Common myeloid progenitor, CD34-positive (primary cell): ENCODE results near the gene EFHD2.
"Not testable (repeated sequence)": the region's sequence is repeated elsewhere in the genome, so short reads cannot be mapped to it uniquely, and the experiment has no call there.

Experiments
- CTCF ChIA-PET: fragments of 350-600 bp; sonication (Branson Sonifier 250); formaldehyde crosslinking; loops from one replicate; lab custom pipeline; 2021; ENCODE audit warnings: antibody characterized with exemption; lab: Charles Lee
- POLR2A ChIA-PET: fragments of 350-600 bp; sonication (Branson Sonifier 250); formaldehyde crosslinking; loops from one replicate; lab custom pipeline; 2021; ENCODE audit warnings: antibody characterized with exemption; lab: Charles Lee
- DNase-seq, 3 donors: peaks; one replicate each; pipeline versions ENCODE4 v3.0.0 to v3.0.0-alpha.2; 2013
- H3K27ac ChIP-seq, 2 experiments: 1 replicate in 1 of 2; 2 replicates in 1 of 2; pipeline ENCODE4 v1.7.0; 2013; ENCODE audit warnings: inconsistent platforms in 2 of 2, low read length in 2 of 2, mild to moderate bottlenecking in 2 of 2, low read depth in 1 of 2, moderate library complexity in 1 of 2; ENCODE audit not compliant: severe bottlenecking in 2 of 2, insufficient read depth in 1 of 2, poor library complexity in 1 of 2
- H3K27me3 ChIP-seq, 5 experiments: replicated peaks in 2 of 5; 1 replicate in 3 of 5; 2 replicates in 2 of 5; pipeline versions ENCODE4 v1.6.1 to v1.7.0; 2013; ENCODE audit warnings: low read length in 4 of 5, mild to moderate bottlenecking in 2 of 5, moderate library complexity in 2 of 5, inconsistent platforms in 1 of 5; ENCODE audit not compliant: insufficient read depth in 5 of 5, control insufficient read depth in 4 of 5
- H3K36me3 ChIP-seq, 4 experiments: 1 replicate in 2 of 4; 2 replicates in 2 of 4; pipeline versions ENCODE4 v1.6.1 to v1.7.0; 2013; ENCODE audit warnings: low read length in 3 of 4, control low read depth in 1 of 4, mild to moderate bottlenecking in 1 of 4; ENCODE audit not compliant: control insufficient read depth in 4 of 4, insufficient read depth in 4 of 4
- H3K4me1 ChIP-seq, 4 experiments: 1 replicate in 3 of 4; 2 replicates in 1 of 4; pipeline versions ENCODE4 v1.6.1 to v1.7.1; 2013; ENCODE audit warnings: low read length in 3 of 4, mild to moderate bottlenecking in 3 of 4, control low read depth in 1 of 4, inconsistent platforms in 1 of 4, moderate library complexity in 1 of 4; ENCODE audit not compliant: control insufficient read depth in 4 of 4, insufficient read depth in 4 of 4; ENCODE audit errors: control extremely low read depth in 1 of 4
- H3K4me3 ChIP-seq, 7 experiments: 1 replicate in 4 of 7; 2 replicates in 3 of 7; pipeline versions ENCODE4 v1.5.1 to v1.7.0; 2013; ENCODE audit warnings: mild to moderate bottlenecking in 7 of 7, low read length in 6 of 7, moderate library complexity in 6 of 7, inconsistent platforms in 2 of 7, low read depth in 2 of 7, control low read depth in 1 of 7; ENCODE audit not compliant: insufficient read depth in 4 of 7, control insufficient read depth in 1 of 7; ENCODE audit errors: extremely low read depth in 1 of 7
- H3K9me3 ChIP-seq, 5 experiments: 1 replicate in 4 of 5; 2 replicates in 1 of 5; pipeline versions ENCODE4 v1.6.1 to v1.7.1; 2013; ENCODE audit warnings: low read length in 4 of 5, mild to moderate bottlenecking in 2 of 5, inconsistent platforms in 1 of 5, low read depth in 1 of 5, moderate library complexity in 1 of 5; ENCODE audit not compliant: control insufficient read depth in 4 of 5, insufficient read depth in 2 of 5; ENCODE audit errors: control extremely low read depth in 1 of 5
- WGBS: methylation state at CpG from one replicate; pipeline ENCODE4 v1.1.5; 2013; ENCODE audit not compliant: insufficient coverage; 5-methylcytosine and 5-hydroxymethylcytosine counted together

EFHD2 gene

GRCh38 chr1:15471067-15471466, 61.4 kb downstream of the EFHD2 start:
- POLR2A ChIA-PET, result interaction anchor here (0.6 kb wide), 1 partner anchor 14 kb away, joined by 5 read pairs; no protein-coding TSS in a partner anchor
- CTCF ChIA-PET, H3K36me3 ChIP-seq, DNase-seq, H3K27ac ChIP-seq, H3K4me1 ChIP-seq, H3K27me3 ChIP-seq, H3K9me3 ChIP-seq, H3K4me3 ChIP-seq: not testable (repeated sequence)
- WGBS, result 100% methylated on average over 5 of the region's 5 CpGs

DNA sequence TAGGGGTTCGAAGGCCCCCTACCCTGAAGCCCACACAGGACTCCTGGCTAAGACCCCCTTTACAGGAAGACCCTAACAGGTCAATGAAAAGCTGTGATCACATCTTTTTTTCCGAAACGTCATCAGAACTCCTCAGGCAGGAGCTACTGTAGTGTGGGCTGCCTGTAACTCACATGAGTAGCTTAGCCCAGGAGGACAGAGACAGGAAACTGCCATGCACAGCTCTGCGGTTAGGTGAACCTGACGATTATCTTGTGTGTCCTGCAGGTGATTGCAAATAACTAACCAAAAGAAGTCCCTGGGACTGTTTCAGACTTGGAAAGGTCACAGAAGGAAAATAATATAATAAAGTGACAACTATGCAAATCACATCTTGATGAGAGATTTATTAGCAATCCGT, 62.0 kb downstream of the EFHD2 start:
- H3K4me3 ChIP-seq, DNase-seq, H3K36me3 ChIP-seq, H3K9me3 ChIP-seq, H3K27me3 ChIP-seq, CTCF ChIA-PET, H3K4me1 ChIP-seq, POLR2A ChIA-PET, H3K27ac ChIP-seq: not testable (repeated sequence)
- 89% methylated on average over 6 of the region's 6 CpGs for WGBS

DNA sequence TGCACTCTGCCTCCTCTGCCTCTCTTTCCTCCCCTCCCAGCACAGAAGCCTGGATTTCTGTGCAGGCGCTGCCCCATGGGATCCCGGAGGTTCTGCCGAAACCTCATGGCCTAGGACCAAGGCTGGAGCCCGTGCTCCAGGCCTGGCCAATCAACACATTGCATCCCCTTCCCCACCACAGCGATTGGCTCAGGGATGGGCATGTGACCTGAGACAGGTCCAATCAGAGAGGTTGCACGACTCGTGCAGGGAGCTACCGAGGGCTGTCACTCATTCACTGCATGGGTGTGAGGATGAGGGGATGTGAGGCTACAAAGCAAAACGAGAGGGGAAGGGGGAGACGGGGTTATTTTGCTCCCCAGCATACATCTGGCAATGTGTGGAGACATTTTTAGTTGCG, 62.9 kb downstream of the EFHD2 start:
- Histone ChIP-seq H3K4me3 (no peak overlapping the region), H3K27ac (no peak overlapping the region), H3K4me1 (no peaks in the 10 kb centered on the region), H3K36me3 (no peaks in the 10 kb centered on the region), H3K27me3 (no peaks in the 10 kb centered on the region), H3K9me3 (no peaks in the 10 kb centered on the region)
- 94% methylated on average over 8 of the region's 11 CpGs for WGBS
- POLR2A ChIA-PET, result no interaction called here
- CTCF ChIA-PET, result no interaction called here
- DNase-seq, result no peak

DNA sequence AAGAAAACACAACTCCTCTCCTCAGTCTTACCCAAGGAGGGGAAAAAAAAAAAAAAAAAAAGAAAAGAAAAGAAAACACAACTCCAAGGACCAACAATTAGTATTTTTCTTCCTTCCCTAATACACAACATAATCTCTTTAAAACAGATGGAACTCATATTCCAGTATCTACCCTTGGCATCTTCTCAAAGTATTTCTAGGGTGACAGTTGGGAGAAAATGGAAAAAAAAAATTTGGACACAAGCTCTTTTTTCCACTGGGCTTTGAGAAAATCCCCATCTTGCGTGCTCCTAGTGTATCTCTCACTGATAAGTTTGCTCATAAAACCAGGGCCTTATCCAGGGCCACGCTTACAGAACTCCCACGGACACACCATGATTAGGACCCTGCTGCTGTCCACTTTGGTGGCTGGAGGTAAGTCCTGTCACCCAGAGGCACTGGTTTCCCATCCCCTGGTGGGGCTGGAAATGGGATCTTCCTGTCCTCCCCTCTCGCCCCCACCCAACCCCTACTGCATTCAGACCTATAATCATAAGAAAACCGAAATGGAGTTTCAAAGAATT, 66.1 kb downstream of the EFHD2 start, which contains the start of gene CELA2B:
Gene CELA2B (plus strand): TSS at position 353 of the 563 bp plus-strand sequence. CDS start 22 bp downstream, at position 375.
- H3K27ac ChIP-seq, result no peak within 1 kb of the TSS
- H3K4me3 ChIP-seq, result no peak within 1 kb of the TSS
- H3K27me3 ChIP-seq, result no peaks in the 10 kb centered on the region
- no peaks in the 10 kb centered on the region for H3K9me3 ChIP-seq
- no peaks in the 10 kb centered on the region for H3K4me1 ChIP-seq
- no peaks in the 10 kb centered on the region for H3K36me3 ChIP-seq
- 100% methylated on average over 2 of the region's 5 CpGs for WGBS
- CTCF ChIA-PET, result no interaction called here
- POLR2A ChIA-PET, result no interaction called here
- no peak for DNase-seq

- whole genome bisulfite sequencing, result no CpG with 5 or more reads among the region's 3 CpGs
- Histone ChIP-seq H3K9me3 (no peaks in the 10 kb centered on the region), H3K4me1 (no peaks in the 10 kb centered on the region), H3K36me3 (no peaks in the 10 kb centered on the region), H3K27ac (no peak overlapping the region), H3K4me3 (no peak overlapping the region), H3K27me3 (no peaks in the 10 kb centered on the region)
- POLR2A ChIA-PET, result no interaction called here
- DNase-seq, result no peak
- CTCF ChIA-PET, result no interaction called here
Measured at GRCh38 chr1:15476927-15477326, 67.2 kb downstream of the EFHD2 start.

DNA sequence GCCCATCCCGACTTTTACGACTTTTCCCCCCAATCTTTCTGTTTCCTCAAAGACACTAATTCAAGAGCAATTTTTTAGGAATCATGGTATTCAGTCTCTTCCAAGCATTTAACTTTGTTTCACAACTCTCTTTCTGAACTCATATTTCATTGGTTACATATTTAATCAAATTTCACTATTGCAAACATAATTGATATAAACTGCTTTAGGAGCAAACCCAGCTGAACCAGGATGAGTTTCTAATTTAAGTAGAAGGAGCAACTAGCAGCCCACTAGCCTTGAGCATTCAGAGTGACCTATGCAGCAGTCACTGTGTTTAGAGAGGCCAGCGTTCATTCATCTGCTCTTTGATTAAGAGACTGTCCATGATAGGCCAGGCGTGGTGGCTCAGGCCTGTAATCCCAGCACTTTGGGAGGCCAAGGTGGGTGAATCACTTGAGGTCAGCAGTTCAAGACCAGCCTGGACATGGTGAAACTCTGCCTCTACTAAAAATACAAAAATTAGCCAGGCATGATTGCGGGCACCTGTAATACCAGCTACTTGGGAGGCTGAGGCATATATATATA, 68.0 kb downstream of the EFHD2 start:
- Histone ChIP-seq H3K27ac (no peak overlapping the region), H3K4me3 (no peak overlapping the region), H3K36me3 (no peaks in the 10 kb centered on the region), H3K9me3 (no peaks in the 10 kb centered on the region), H3K27me3 (no peaks in the 10 kb centered on the region), H3K4me1 (no peaks in the 10 kb centered on the region)
- ChIA-PET CTCF (no interaction called here), POLR2A (no interaction called here)
- WGBS, result 100% methylated on average over 4 of the region's 5 CpGs
- no peak for DNase-seq
